SK-N-SH treated with all-trans-retinoic acid at 6 μM for 48 hours (cell line): Measurements from ENCODE around the gene CDYL.

Experiments used
- BACH2 ChIP-seq: fragments of 250-450 bp; sonication (Bioruptor Pico); IDR thresholded peaks from 2 replicates; pipeline ENCODE4 v1.9.0; 2021; ENCODE audit warnings: mild to moderate bottlenecking, borderline replicate concordance
- ZFP30 ChIP-seq: fragments of 450-650 bp; formaldehyde crosslinking; IDR thresholded peaks from 2 replicates; pipeline ENCODE4 v1.5.0; 2022; ENCODE audit warnings: mild to moderate bottlenecking, moderate library complexity

- no peak for TF ChIP-seq BACH2 (CRISPR knock-in tag)
- no peak for TF ChIP-seq ZFP30 (CRISPR knock-in tag)
Observed at GRCh38 chr6:4943716-4944115, 167.5 kb downstream of the CDYL start.
